ENCODE measurements around the gene DNAL4. TPM values are rescaled to one million over a fixed set of nuclear protein-coding genes. Genes with fewer than 3 reads are reported as not detected.

Gene DNAL4
- polyA plus RNA-seq, 1 donor (not counting 4 experiments of a cell fraction or from before 2014, with no cell fraction given): 11.4 TPM

GRCh38 chr22:38786631-38787030 lies 7.3 kb downstream of the DNAL4 start:
- TF ChIP-seq CTCF (optimal IDR thresholded peaks at IDR 0.05 in 1 of 3, IDR thresholded peaks at IDR 0.05 in 1 of 3, conservative IDR thresholded peaks at IDR 0.05 in 1 of 3; ENCODE audit: extremely low read depth in 1 of 3, insufficient read depth in 2 of 3, low read length in 3 of 3): no peak
- TF ChIP-seq EZH2 (IDR thresholded peaks at IDR 0.05; ENCODE audit: low read length): no peak
- DNase-seq (ENCODE audit: low read depth, low spot score) (no peak), FAIRE-seq (no peak)
- Histone ChIP-seq H3K4me3 (ENCODE audit: control insufficient read depth in 2 of 3, extremely low read depth in 1 of 3, insufficient read depth in 2 of 3, low read depth in 1 of 3, low read length in 3 of 3) (no peak overlapping the region), H3K79me2 (ENCODE audit: control insufficient read depth, insufficient read depth, low read length) (no peaks in the 10 kb centered on the region), H4K20me1 (ENCODE audit: control insufficient read depth, extremely low read depth, insufficient read depth, low read length) (no peaks in the 10 kb centered on the region), H2AFZ (ENCODE audit: control insufficient read depth, low read length) (no peak overlapping the region), H3K36me3 (ENCODE audit: control insufficient read depth in 2 of 2, extremely low read depth in 1 of 2, insufficient read depth in 2 of 2, low read length in 2 of 2) (peaks cover 0 to 4% of the 10 kb centered on the region in 2 experiments), H3K4me1 (ENCODE audit: control insufficient read depth, extremely low read depth, insufficient read depth, low read length) (peaks cover 4% of the 10 kb centered on the region), H3K9me1 (ENCODE audit: control insufficient read depth, extremely low read depth, insufficient read depth, low read length) (no peaks in the 10 kb centered on the region), H3K9ac (ENCODE audit: control insufficient read depth, extremely low read depth, insufficient read depth, low read length) (no peak overlapping the region), H3K4me2 (ENCODE audit: control insufficient read depth, extremely low read depth, insufficient read depth, low read depth, low read length) (no peak overlapping the region), H3K27me3 (ENCODE audit: control insufficient read depth, extremely low read depth, insufficient read depth, low read length) (no peaks in the 10 kb centered on the region), H3K27ac (ENCODE audit: control insufficient read depth, insufficient read depth, low read length) (no peak overlapping the region), H3K9me3 (ENCODE audit: control insufficient read depth, low read depth, low read length) (no peaks in the 10 kb centered on the region)
- dilution Hi-C loops (cut with MboI; ENCODE audit: extremely low pct_ligation_motif_present, low sequenced_read_pairs): no loop called here

GRCh38 chr22:38784856-38785255 lies 9.1 kb downstream of the DNAL4 start:
- H3K27me3 ChIP-seq (ENCODE audit: control insufficient read depth, extremely low read depth, insufficient read depth, low read length): no peaks in the 10 kb centered on the region
- no peaks in the 10 kb centered on the region for H3K79me2 ChIP-seq (ENCODE audit: control insufficient read depth, insufficient read depth, low read length)
- no peaks in the 10 kb centered on the region for H3K9me1 ChIP-seq (ENCODE audit: control insufficient read depth, extremely low read depth, insufficient read depth, low read length)
- no peak overlapping the region for H3K9ac ChIP-seq (ENCODE audit: control insufficient read depth, extremely low read depth, insufficient read depth, low read length)
- DNase-seq (ENCODE audit: low read depth, low spot score) (no peak), FAIRE-seq (no peak)
- H3K36me3 ChIP-seq (ENCODE audit: control insufficient read depth in 2 of 2, extremely low read depth in 1 of 2, insufficient read depth in 2 of 2, low read length in 2 of 2): peaks cover 0 to 3% of the 10 kb centered on the region in 2 experiments
- H3K4me3 ChIP-seq (ENCODE audit: control insufficient read depth in 2 of 3, extremely low read depth in 1 of 3, insufficient read depth in 2 of 3, low read depth in 1 of 3, low read length in 3 of 3): no peak overlapping the region
- no peak overlapping the region for H2AFZ ChIP-seq (ENCODE audit: control insufficient read depth, low read length)
- no peak overlapping the region for H3K4me2 ChIP-seq (ENCODE audit: control insufficient read depth, extremely low read depth, insufficient read depth, low read depth, low read length)
- TF ChIP-seq CTCF (optimal IDR thresholded peaks at IDR 0.05 in 1 of 3, IDR thresholded peaks at IDR 0.05 in 1 of 3, conservative IDR thresholded peaks at IDR 0.05 in 1 of 3; ENCODE audit: extremely low read depth in 1 of 3, insufficient read depth in 2 of 3, low read length in 3 of 3): no peak
- no peak for TF ChIP-seq EZH2 (IDR thresholded peaks at IDR 0.05; ENCODE audit: low read length)
- no peaks in the 10 kb centered on the region for H3K9me3 ChIP-seq (ENCODE audit: control insufficient read depth, low read depth, low read length)
- dilution Hi-C loops (cut with MboI; ENCODE audit: extremely low pct_ligation_motif_present, low sequenced_read_pairs): no loop called here
- peaks cover 4% of the 10 kb centered on the region for H3K4me1 ChIP-seq (ENCODE audit: control insufficient read depth, extremely low read depth, insufficient read depth, low read length)
- no peak overlapping the region for H3K27ac ChIP-seq (ENCODE audit: control insufficient read depth, insufficient read depth, low read length)
- H4K20me1 ChIP-seq (ENCODE audit: control insufficient read depth, extremely low read depth, insufficient read depth, low read length): no peaks in the 10 kb centered on the region

Measured in keratinocyte (primary cell).